ENCODE results near the gene C1GALT1.
"Not testable (repeated sequence)": the region's sequence is repeated elsewhere in the genome, so short reads cannot be mapped to it uniquely, and the experiment has no call there.

C1GALT1 gene

DNA sequence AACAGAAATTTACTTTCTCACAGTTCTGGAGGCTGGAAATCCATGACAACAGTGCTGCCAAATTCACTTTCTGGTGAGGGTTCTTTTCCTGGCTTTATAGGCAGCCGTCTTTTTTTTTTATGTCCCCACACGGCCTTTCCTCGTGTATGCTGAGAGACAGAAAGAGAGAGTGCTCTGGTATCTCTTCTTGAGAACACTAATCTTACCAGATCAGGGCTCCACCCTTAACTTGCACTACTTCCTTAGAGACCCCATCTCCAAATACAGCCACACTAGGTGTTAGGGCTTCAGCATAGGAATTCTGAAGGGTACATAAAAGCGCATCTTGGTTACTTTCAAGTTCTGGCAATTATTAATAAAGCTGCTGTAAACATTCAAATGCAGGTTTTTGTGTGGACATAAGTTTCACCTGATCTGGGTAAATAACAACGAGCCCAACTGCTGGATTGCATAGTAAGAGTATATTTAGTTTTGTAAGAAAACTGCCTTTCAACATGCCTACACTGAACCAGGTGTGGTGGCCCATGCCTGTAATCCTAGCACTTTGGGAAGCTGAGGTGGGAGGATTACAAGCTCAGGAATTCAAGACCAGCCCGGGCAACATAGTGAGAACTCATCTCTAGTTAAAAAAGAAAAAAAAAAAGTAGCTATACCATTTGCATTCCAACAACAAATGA, 8.2 kb upstream of the C1GALT1 start:
- DNase-seq, result no peak

DNA sequence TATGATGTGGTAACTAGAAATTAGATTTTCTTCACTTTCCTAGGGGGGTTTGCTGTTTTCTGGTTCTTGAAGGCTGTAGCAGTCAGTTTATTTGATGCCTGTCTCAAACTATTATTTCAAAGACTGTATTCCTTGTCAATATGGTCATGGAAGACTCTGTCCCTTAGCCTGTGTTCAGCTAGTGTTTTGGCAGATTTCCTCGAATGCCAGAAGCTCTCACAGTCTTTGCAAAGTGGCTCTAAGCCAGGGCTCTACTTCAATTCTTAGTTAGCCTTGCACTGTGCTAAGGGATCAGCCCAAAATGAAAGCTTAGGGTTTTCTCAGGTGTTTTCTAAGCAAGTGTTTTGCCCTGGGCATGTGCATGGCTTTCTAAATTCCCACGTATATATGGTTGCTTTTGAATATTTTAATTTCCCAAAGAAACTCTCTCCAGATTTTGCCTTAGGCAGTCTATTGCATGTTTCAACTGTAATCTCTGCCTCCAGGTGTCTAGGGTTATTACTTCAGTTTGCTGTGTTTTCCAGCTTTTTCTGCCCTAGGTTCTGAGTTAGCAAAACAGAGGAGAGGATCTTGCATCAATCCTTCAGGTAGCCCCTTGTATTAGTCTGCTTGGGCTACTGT, 7.2 kb upstream of the C1GALT1 start:
- peak; percentile 4 for DNase-seq

DNA sequence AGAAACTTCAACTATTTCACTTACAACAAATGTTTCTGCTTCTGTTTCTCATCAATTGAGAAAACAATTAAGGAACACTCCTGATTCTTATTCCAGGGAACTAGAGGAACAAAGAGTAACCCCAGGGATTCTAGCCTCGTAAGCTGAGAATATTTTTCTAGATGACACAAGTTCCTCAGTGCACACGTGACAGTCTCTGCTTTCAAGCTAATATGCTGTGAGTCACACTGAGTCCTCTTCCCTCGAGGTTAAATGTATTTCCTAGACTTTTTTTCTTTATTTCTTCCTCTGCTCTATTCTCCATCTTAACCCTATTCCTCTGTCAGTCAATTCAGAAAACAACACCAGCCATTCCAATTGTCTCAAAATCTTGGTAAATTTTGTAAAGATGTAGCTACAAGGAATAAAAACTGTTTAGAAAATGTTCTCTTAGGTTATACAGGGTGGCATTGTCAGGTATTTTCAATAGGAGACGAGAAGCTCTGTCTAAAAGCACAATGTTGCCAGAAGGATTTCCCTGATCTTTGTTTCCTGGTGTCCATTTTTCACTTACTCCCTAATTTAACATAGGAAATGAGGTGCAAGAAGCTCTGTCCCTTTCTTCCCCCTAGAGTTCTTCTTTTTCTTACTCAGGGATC, 5.8 kb upstream of the C1GALT1 start:
- no peak for DNase-seq

DNA sequence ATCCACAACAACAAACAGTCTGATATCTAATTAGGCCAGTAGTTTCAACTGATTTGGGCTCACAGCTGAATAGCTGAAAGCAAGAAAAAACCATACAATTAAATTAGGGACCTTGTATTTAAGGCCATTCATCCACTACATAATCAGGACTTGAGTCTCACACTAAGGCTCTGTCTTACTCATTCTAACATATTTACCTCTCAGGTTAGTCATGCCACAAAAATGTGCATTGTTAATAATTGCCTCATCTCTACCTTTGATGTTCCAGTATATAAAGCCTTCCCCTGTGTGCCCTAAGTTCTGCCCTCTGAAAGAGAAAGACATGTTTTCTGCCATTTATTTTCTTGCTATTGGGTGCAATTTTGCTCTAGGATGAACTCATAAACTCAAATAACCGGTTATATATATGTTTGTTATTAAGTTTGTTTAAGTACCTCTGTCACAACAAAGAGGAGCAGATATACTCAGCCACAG, 5.3 kb upstream of the C1GALT1 start:
- no peak for DNase-seq

DNA sequence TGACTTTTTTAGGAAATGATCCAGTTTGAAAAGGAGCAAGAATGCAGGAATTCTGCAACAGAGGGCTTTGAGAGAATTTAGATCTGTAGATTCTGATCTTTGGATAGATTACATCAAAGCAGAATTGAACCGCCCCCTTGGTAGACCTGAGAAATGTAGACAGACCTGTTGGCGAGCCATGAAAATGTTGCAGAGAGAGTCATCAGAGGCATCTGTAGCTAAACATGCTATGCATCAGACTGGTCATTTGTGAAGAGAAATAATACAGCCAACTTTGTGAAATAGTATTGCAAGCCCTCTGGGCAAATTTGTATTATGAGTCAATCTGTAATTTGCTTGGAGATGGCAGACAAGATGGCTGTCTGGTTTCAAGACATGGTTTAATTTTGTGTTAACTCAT, 4.3 kb upstream of the C1GALT1 start:
- no peak for DNase-seq

DNA sequence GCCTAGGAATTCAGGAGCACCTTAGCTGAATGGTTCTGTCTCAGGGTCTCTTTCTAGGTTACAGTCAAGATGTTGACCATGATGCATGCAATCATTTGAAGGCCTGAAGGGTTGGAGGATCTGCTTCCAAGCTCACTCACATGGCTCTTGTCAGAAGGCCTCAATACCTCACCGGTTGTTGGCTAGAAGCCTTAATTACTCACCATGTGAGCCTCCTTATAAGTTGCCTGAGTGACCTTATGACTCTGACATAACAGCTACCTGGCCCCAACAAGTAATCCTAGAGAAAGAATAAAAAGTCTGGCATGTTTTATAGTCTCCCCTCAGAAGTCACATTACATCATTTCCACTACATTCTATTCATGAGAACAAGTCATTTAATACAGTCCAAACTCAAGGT, 3.4 kb upstream of the C1GALT1 start:
- no peak for DNase-seq

DNA sequence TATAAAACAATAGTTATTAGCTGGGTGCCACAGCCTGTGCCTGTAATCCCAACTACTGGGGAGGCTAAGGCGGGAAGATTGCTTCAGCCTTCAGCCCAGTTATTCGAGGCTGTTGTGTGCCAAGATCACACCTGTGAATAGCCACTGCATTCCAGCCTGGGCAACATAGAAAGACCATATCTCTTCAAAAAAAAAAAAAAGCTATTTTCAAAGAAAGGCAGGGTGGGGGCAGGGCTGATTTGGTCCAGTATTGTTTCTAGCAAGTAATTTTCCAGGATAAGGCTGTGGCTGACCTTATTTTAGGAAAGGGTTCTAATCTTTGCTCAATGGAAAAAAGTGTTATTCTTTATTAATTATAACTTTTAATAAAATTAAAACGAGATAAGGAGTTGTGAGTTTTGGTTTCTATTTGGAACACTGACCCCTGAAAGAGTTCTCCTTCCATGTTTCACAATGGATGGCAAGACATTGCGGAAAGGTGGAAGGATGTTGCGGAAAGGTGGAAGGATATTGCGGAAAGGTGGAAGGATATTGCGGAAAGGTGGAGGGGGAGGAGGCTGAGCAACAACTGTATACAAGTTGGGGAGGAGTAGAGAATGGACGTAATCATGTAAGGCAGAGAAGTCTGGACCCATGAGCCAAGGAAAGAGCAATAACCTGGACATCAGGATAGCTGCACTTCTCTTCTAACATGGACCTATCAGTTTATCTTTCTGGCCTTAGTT, 1.5 kb upstream of the C1GALT1 start:
- no peak for DNase-seq

DNA sequence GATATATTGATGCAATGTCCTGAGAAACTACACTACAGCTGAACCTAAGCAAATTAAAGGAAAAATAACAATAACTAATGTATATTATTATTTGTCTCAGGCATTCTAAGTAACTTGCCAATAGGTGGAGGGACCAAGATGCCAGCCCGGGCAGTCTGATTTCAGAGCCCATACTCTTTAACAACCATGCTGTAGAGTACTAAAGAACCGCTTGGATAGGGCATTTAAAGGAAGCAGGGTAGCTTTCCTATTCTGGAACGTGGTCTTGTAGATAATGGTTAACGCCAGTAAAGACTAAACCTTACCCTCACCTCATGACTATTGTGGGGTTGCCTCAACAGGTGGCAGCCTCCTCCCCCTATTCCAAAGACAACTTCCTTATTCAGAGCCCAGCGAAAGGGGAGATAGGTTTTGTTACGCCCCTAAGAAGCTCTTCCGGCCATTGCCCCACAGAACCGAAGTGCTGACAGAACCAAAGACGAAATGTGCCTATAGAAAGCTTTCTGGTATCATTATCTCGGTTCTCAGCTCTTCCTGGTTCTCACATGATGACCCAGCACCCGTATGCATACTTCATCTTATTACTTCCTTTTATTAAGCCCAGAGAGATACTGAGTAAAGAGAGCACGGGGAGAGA, 707 bp upstream of the C1GALT1 start:
- DNase-seq, result peak; percentile 68

DNA sequence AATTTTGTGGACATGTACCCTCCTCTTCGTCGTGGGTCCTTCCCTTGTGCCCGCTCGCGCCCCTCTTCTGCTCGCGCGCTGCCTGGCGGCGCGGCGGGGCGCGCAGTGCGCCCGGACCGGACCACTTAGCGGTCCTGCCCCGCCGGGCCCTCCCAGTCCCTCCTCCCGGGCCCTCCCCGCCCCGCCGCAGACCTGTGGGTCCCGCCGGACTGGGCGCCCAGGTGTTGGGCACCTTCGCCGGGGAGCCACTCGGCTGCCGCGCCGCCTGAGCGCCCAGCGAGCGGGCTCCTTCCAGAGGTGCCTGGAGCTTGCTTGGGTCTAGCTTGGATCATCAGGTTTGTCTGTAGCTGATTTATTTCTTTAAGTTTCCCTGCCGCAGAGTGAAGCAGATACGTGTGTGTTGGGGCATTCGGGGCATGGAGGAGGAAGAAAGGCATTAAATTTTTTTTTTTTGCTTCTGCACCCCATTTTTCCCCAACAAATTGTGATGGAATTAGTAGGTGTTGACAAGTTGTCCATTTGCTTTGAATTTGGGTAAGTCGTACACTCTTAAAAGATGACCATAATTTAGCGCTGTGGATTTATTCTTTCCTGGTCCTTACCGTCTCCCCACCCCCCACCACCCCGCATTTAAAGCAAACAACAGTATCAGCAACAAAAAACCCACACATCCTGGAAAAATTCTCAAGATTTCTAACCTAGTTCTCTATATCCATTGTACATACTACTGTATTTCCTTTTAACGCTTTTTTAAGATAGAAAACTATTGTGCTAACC, 905 bp downstream of the C1GALT1 start:
- peak; percentile 42 for DNase-seq

DNA sequence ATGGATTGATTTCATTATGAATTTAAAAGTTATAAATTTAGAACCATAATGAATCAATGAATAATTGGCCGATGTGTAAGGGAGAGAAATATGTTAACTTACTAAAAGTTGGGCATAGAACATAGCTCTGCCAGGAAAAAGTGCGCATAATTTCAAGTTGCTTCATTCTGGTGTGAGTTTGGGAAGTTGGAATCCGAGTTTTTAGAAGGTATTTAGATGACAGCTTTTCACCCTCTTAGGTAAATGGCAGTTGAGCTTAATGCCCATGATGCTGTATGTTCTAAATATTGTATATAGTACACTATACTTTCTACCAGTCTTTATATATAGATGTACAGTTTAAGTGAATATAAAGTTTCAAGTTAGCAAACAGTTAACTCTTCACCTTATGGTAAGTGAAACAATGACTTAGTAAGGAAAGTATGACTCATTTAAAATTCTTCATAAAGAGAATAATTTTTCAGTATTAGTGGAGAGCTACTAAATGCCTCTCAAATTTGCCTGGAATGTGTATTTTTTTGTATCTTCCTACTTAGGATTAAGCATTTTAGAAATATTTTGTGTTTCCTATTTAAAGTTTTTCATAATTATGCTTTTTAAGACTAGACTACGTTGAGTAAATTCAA, 1.6 kb downstream of the C1GALT1 start:
- DNase-seq, result no peak

DNA sequence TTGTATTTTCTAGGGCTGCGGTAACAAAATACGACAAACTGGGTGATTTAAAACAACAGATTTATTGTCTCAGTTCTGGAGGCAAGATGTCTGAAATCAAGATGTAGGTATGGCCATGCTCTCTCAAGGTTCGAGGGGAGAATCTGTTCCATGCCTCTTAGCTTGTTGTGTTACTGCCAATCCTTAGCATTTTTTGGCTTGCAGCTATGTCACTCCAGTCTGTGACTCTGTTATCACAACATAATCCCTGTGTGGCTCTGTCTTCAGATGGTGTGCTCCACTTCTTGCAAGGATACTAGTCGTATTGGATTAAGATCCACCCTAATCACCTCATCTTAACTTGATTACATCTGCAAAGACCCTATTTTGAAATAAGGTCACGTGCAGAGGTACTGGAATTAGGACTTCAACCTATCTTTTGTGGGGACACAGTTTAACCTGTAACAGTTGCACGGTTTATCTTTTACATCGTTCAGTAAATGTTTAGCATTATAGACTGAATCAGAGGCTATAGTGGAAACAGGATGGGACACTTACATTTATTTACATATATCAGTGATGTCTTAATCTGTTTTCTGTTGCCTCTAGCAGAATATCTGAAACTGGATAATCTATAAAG, 3.1 kb downstream of the C1GALT1 start:
- no peak for DNase-seq

DNA sequence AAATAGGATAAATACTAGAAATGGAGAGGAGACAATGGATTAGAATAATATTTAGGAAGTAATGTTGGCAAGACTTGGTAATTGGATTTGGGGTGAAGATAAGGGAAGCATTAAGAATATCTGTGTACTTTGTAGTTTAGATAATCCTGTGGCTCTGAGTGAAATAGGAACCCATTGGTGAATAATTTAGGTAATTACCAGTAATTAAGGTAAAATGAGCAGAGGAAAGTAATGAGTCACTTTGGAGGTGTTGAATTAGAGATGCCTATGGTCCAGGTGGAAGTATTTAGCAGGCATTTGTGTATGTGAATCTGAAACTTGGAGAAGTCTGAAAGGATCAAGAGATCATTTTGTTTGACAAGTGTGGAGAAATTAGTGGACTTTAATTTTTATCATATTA, 5.7 kb downstream of the C1GALT1 start:
- peak; percentile 14 for DNase-seq

DNA sequence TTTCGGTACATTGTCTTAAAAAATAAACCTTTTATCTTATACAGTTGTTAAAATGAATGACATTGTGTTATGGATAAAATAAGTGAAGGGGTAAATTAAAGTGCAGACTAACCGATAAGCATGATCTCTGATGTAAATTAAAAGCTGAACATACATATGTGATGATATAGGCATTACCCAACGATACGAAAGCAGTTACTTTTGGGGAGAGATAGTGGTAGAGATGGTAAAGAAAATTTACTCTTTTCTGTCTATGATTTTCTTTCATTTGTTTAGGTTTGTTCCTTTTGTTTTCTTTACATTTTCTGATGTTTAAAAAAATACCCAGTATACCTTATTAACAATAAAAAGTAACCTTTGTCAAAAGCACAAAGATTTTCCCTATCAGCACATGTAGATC, 6.4 kb downstream of the C1GALT1 start:
- no peak for DNase-seq

DNA sequence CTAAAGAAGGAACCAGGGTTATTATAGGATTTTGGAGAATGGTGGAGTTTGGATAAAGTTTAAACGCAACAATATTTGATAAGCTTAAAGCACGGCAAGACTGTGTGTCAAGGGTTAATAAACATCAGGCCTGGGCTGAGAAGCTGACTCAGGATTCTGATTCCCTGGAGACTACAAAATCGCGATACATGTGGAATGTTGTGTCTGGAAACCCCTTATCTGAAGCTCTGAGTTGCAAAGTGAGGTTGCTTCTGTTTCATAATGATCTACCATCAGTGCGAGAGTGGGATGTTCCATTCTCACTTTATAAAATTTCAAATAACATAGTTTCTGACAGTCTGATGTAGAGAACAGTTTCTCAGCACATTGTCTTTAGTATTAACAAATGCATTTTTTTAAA, 7.8 kb downstream of the C1GALT1 start:
- DNase-seq, result no peak

DNA sequence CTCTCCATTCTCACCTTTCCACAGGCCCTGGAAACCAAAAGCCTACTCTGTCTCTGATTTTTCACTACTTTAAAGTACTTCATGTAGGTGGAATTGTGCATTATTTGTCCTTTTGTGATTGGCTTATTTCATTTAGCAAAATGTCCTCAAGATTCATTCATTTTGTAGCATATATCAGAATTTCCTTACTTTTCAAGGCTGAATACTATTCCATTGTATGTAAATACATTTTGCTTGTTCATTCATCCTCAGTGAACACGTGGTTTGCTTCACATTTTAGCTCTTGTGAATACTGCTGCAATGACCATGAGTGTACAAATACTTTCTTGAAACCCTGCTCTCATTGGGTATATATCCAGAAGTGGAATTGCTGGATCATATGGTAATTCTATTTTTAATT, 8.8 kb downstream of the C1GALT1 start:
- DNase-seq, result no peak

DNA sequence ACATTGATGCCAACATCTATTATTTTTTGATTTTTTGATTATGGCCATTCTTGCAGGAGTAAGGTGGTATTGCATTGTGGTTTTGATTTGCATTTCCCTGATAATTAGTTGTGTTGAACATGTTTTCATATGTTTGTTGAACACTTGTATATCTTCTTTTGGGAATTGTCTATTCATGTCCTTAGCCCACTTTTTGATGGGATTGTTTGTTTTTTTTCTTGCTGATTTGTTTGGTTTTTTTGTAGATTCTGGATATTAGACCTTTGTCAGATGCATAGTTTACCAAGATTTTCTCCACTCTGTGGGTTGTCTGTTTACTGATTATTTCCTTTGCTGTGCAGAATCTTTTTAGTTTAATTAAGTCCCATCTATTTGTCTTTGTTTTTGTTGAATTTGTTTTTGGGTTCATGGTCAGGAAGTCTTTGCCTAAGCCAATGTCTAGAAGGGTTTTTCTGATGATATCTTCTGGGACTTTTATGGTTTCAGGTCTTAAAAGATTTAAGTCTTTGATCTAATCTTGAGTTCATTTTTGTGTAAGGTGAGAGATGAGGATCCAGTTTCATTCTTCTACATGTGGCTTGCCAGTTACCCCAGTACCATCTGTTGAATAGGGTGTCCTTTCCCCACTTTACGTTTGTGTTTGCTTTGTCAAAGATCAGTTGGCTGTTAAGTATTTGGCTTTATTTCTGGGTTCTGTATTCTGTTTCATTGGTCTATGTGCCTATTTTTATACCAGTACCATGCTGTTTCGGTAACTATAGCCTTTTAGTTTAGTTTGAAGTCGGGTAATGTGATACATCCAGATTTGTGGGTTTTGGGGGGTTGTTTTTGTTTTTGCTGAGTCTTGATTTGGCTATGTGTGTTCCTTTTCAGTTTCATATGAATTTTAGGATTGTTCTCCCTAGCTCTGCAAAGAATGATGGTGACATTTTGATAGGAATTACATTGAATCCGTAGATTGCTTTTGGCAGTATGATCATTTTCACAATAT, 10.7 kb downstream of the C1GALT1 start:
- DNase-seq, result not testable (repeated sequence)

DNA sequence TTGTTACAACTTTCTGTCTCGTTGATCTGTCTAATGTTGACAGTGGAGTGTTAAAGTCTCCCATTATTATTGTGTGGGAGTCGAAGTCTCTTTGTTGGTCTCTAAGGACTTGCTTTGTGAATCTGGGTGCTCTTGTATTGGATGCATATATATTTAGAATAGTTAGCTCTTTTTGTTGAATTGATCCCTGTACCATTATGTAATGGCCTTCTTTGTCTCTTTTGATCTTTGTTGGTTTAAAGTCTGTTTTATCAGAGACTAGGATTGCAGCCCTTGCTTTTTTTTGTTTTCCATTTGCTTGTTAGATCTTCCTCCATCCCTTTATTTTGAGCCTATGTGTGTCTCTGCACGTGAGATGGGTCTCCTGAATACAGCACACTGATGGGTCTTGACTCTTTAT, 17.2 kb downstream of the C1GALT1 start:
- not testable (repeated sequence) for DNase-seq

DNA sequence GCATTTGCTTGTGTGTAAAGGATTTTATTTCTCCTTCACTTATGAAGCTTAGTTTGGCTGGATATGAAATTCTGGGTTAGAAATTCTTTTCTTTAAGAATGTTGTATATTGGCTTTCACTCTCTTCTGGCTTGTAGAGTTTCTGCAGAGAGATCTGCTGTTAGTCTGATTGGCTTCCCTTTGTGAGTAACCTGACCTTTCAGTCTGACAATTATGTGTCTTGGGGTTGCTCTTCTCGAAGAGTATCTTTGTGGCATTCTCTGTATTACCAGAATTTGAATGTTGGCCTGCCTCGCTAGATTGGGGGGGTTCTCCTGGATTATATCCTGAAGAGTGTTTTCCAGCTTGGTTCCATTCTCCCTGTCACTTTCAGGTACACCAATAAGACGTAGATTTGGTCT, 17.9 kb downstream of the C1GALT1 start:
- not testable (repeated sequence) for DNase-seq

DNA sequence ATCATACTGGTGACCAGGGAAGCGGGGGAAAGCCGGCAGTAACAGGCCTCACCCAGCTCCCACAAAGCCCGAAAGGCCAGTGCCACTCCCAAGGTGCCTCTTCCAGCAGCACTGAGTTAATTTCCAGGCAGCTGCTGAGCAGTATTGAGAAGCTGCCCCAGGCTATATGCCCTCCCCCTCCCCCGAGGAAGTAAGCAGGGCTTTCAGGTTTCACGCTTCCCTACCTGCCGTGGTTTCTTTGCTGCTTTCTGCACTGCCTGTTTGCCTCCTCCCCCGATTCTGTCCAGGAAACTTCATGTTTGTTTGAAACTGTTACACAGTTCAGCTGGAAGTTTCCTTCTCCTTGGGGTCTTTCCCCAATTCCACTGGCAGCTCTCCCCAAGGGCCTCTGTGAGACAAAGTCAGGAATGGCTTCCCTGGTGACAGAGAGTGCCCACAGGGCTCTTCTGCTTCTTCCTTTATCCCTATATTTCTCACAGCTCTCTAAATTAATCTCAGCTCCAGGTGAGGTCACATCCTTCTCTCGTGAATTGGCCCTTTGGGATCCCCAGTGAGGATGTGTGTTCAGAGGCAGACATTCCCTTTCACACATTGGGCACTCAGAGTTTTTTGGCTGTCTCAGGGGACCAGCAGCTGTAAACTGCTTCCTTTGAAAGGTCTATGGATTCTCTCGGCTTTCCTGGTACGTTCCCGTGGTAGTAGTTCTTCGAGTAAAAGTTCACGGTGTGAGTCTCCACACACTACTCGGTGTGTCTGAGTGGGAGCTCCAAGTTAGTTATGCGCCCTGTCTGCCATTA, 19.4 kb downstream of the C1GALT1 start:
- DNase-seq, result no peak
